Thoracic aorta (tissue), 2 donors: ENCODE data around the gene PCDH9. TPM values are rescaled to one million over a fixed set of nuclear protein-coding genes. Genes with fewer than 3 reads are reported as not detected.

ENCODE experiments used
- ATAC-seq: fragments of 150-250 bp; one replicate; pipeline ENCODE4 v1.8.0; 2017; ENCODE audit warnings: low read depth; ENCODE audit not compliant: insufficient number of reproducible peaks, low FRiP score
- DNase-seq: peaks from one replicate; pipeline ENCODE4 v3.0.0-alpha.2; 2020; ENCODE audit warnings: low spot score
- H3K27ac ChIP-seq, 2 donors: fragments of 200-600 bp; sonication (generic); 1 replicate in 1 of 2; 2 replicates in 1 of 2; pipeline ENCODE4 v1.5.1; 2016; ENCODE audit warnings: mild to moderate bottlenecking in 2 of 2, moderate library complexity in 2 of 2
- H3K27me3 ChIP-seq: fragments of 200-600 bp; sonication (generic); replicated peaks from 2 replicates; pipeline ENCODE4 v1.6.0; 2016; ENCODE audit warnings: mild to moderate bottlenecking; ENCODE audit not compliant: insufficient read depth
- H3K36me3 ChIP-seq: fragments of 200-600 bp; sonication (generic); one replicate; pipeline ENCODE4 v1.5.1; 2016
- H3K4me1 ChIP-seq, 2 donors: fragments of 200-600 bp; sonication (generic); 1 replicate in 1 of 2; 2 replicates in 1 of 2; pipeline versions ENCODE4 v1.5.1 to v1.6.0; 2016; ENCODE audit warnings: low read depth in 2 of 2, mild to moderate bottlenecking in 1 of 2; ENCODE audit not compliant: control insufficient read depth in 1 of 2
- H3K4me3 ChIP-seq: fragments of 200-600 bp; sonication (generic); 2 replicates; pipeline ENCODE4 v1.5.1; 2016; ENCODE audit warnings: mild to moderate bottlenecking
- H3K9me3 ChIP-seq: fragments of 200-600 bp; sonication (generic); 2 replicates; pipeline ENCODE4 v1.5.1; 2016
- CTCF ChIP-seq: fragments of 200-600 bp; sonication (generic); IDR thresholded peaks from one replicate; pipeline ENCODE4 v1.5.1; 2019; ENCODE audit warnings: antibody characterized with exemption
- total RNA-seq, 2 donors: library from RNA; depleted of rRNA; stranded (reverse); fragments of >200 nt; gene quantifications; one replicate each; pipeline versions ENCODE4 v1.1.0 to v1.2.3, GENCODE V29; 2016

The PCDH9 gene
- total RNA-seq, 2 donors from 2014 or later = 12.3 to 15.3 TPM

GRCh38 chr13:66681403-66681802 is 548.7 kb downstream of the PCDH9 start:
- no peak for TF ChIP-seq CTCF
- Histone ChIP-seq H3K36me3 (no peaks in the 10 kb centered on the region), H3K27ac (no peak overlapping the region), H3K27me3 (no peaks in the 10 kb centered on the region), H3K9me3 (no peaks in the 10 kb centered on the region), H3K4me3 (no peak overlapping the region), H3K4me1 (no peaks in the 10 kb centered on the region)
- DNase-seq (no peak), ATAC-seq (no peak)

- Histone ChIP-seq H3K4me1 (no peaks in the 10 kb centered on the region), H3K27ac (no peak overlapping the region), H3K27me3 (no peaks in the 10 kb centered on the region), H3K9me3 (no peaks in the 10 kb centered on the region), H3K36me3 (no peaks in the 10 kb centered on the region), H3K4me3 (no peak overlapping the region)
- ATAC-seq (no peak), DNase-seq (no peak)
- TF ChIP-seq CTCF = no peak
Measured at GRCh38 chr13:66680031-66680430, 550.1 kb downstream of the PCDH9 start.

GRCh38 chr13:66675620-66676019 is 554.5 kb downstream of the PCDH9 start:
- no peaks in the 10 kb centered on the region for H3K27me3 ChIP-seq
- ATAC-seq (no peak), DNase-seq (no peak)
- H3K4me1 ChIP-seq = no peaks in the 10 kb centered on the region
- no peaks in the 10 kb centered on the region for H3K9me3 ChIP-seq
- no peak overlapping the region for H3K4me3 ChIP-seq
- no peak for TF ChIP-seq CTCF
- no peaks in the 10 kb centered on the region for H3K36me3 ChIP-seq
- H3K27ac ChIP-seq = no peak overlapping the region

GRCh38 chr13:66673401-66673800 is 556.7 kb downstream of the PCDH9 start:
- no peak for ATAC-seq
- Histone ChIP-seq H3K27me3 (no peaks in the 10 kb centered on the region), H3K27ac (no peak overlapping the region), H3K4me3 (no peak overlapping the region), H3K9me3 (no peaks in the 10 kb centered on the region), H3K36me3 (no peaks in the 10 kb centered on the region), H3K4me1 (no peaks in the 10 kb centered on the region)
- DNase-seq = no peak
- TF ChIP-seq CTCF = no peak

- ATAC-seq (no peak), DNase-seq (no peak)
- no peak for TF ChIP-seq CTCF
- no peak overlapping the region for H3K4me3 ChIP-seq
- H3K27ac ChIP-seq = no peak overlapping the region
- no peaks in the 10 kb centered on the region for H3K36me3 ChIP-seq
- no peaks in the 10 kb centered on the region for H3K9me3 ChIP-seq
- no peaks in the 10 kb centered on the region for H3K27me3 ChIP-seq
- H3K4me1 ChIP-seq = no peaks in the 10 kb centered on the region
Measured at GRCh38 chr13:66665991-66666390, 564.1 kb downstream of the PCDH9 start.
